Fibroblast of villous mesenchyme (primary cell): ENCODE measurements around the gene RGS9. TPM values are rescaled to one million over a fixed set of nuclear protein-coding genes. Genes with fewer than 3 reads are reported as not detected.
A peak's percentile ranks its signal among the peaks of the same experiment; 100 is the strongest.

Experiments
- DNase-seq: peaks from one replicate; pipeline ENCODE4 v3.0.0-alpha.2; 2010; ENCODE audit warnings: low read depth
- H3K4me3 ChIP-seq: 2 replicates; pipeline ENCODE4 v1.5.1; 2011; ENCODE audit warnings: low read depth, mild to moderate bottlenecking, low read length
- CTCF ChIP-seq: IDR thresholded peaks from 2 replicates; pipeline ENCODE4 v1.5.1; 2012; ENCODE audit warnings: low read depth, mild to moderate bottlenecking, low read length; ENCODE audit not compliant: insufficient read depth
- total RNA-seq: library from RNA; depleted of rRNA; stranded (reverse); fragments of >200 nt; gene quantifications from 2 replicates; pipeline ENCODE4 v1.2.3, GENCODE V29; 2012

The RGS9 gene
- total RNA-seq, 1 donor: 2.2 TPM

DNA sequence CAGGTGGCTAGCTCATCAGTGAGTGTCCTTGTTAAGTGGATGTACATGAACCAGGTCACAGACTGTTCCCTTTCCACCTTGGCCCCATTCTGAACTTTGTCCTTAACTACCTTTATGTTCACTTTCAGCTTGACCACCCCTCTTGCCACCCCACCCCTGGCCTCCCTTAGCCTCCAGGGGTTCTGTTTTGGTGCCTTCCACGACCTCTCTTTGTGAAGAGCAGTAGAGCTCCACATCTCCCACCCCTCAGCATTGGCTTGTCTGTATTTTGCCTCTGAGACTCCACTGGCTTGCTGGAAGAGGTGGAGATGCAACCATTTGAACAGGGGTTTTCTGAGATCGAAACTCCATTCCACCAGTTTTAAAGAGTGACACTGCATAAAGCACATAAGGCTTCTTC is 123.5 kb downstream of the RGS9 start:
- no peak overlapping the region for H3K4me3 ChIP-seq
- TF ChIP-seq CTCF: no peak
- DNase-seq: no peak

DNA sequence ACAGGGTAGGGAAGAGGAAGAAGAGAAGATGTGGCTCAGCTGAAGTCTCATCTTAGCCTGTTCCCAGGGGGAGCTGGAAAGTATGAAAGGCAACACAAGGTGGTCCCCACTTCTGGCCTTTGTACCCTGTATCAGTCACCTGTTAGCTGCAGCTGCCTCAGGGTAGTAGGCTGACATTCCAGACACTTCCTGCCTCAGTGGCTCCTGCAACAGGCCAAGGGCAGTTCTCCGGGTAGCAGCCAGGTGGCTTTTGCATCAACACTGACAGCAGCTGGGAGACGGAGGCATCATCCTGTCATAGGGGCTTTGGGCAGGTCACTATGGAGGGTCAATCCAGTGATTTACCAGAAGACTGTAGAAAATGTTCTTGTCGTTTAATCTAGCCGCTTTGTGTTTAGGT is 124.0 kb downstream of the RGS9 start:
- peak; percentile 22 for TF ChIP-seq CTCF
- H3K4me3 ChIP-seq: no peak overlapping the region
- DNase-seq: no peak

DNA sequence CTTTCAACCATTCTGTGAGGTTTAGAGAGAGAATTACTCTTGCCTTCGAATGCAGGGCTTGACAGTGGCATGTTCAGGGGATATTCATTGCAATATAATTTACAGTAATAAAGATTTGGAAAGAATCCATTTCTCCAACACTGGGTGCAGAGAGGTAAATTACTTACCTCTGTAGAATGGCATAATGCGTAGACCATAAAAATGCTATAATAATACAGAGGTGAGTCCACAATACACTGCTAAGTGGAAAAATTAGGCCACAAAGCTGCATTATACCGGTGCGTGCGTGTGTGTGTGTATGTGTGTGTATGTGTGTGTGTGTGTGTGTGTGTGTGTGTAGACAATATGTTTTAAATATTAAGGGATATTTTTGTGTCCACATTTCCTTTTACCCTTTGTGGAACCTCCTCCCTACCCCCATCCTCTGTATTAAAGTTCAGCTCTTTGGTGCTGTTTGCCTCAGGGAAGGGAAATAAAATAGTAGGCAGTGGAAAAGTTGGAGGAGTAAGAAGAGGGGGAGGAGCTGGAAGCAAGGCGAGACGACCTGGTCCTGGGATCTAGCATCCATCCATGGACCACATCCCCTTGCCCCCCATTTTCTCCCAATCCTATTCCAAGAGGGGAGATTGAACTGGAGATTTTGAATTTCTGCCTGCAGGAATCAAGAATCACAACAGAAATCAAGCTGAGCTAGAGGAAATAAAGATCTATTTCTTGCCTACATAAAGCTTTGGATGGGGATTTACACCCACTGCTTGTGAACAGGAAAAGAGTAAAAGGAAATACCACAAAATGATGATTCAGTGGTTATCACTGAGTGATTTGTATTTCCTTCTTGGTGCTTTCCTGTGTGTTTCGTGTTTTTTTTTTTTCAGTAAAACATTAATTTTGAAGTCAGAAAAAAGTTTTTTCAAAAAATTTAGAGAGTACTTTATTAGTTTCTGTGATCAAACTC is 124.8 kb downstream of the RGS9 start:
- no peak for DNase-seq
- H3K4me3 ChIP-seq: no peak overlapping the region
- TF ChIP-seq CTCF: no peak

DNA sequence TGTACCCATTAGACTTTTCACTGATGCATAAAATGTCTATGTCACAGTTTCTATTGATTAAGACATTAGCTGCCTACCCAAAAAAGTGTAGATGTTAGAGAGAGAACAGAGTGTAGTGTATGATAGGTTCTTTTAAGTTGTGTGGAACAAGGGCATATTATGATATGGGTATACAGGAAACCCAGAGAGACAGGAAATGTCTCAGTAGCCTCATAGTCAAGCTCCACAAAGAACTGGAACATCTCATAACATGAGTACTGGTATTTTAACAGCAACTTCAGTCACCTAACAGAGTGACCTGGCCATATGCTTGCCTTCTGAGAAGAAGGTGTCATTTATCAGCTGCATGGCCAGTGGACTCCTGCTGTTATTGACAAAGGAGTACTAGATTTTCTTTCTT is 128.1 kb downstream of the RGS9 start:
- no peak for TF ChIP-seq CTCF
- DNase-seq: no peak
- no peak overlapping the region for H3K4me3 ChIP-seq

DNA sequence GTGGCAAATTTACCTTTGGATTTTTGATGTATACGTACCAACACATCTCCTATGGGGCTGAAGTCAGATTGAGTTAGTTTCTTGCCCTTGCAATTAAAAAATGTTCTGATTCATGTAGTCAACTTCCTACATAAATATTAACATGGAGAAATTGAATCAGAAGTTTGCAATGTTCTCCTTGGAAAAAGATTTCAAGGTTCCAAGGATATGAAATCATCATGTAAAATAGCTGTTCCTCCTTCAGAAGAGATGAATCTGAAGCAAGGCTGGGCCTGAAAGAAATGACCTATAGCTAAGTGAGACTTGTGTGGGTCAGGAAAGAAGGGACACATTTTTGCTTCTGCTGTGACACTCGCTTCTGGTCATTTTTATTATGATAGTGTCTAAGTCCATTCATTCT is 131.7 kb downstream of the RGS9 start:
- no peak for TF ChIP-seq CTCF
- no peak for DNase-seq
- H3K4me3 ChIP-seq: no peak overlapping the region

GRCh38 chr17:65270499-65271253 is 133.5 kb downstream of the RGS9 start:
- no peak for DNase-seq
- no peak for TF ChIP-seq CTCF
- no peak overlapping the region for H3K4me3 ChIP-seq
